Epithelial cell of umbilical artery (primary cell): ENCODE data around the gene MEIKIN. TPM values are rescaled to one million over a fixed set of nuclear protein-coding genes. Genes with fewer than 3 reads are reported as not detected.

ENCODE experiments used
- total RNA-seq: library from RNA; depleted of rRNA; stranded (reverse); fragments of >200 nt; gene quantifications from 2 replicates; pipeline ENCODE4 v1.2.3, GENCODE V29; 2014

The MEIKIN gene
- not detected in 2 replicates for total RNA-seq

GRCh38 chr5:131945551-131946168 is at the start of gene MEIKIN:
MEIKIN (minus strand) TSS chr5:131945663; CDS start chr5:131945505, 158 bp downstream.

DNA sequence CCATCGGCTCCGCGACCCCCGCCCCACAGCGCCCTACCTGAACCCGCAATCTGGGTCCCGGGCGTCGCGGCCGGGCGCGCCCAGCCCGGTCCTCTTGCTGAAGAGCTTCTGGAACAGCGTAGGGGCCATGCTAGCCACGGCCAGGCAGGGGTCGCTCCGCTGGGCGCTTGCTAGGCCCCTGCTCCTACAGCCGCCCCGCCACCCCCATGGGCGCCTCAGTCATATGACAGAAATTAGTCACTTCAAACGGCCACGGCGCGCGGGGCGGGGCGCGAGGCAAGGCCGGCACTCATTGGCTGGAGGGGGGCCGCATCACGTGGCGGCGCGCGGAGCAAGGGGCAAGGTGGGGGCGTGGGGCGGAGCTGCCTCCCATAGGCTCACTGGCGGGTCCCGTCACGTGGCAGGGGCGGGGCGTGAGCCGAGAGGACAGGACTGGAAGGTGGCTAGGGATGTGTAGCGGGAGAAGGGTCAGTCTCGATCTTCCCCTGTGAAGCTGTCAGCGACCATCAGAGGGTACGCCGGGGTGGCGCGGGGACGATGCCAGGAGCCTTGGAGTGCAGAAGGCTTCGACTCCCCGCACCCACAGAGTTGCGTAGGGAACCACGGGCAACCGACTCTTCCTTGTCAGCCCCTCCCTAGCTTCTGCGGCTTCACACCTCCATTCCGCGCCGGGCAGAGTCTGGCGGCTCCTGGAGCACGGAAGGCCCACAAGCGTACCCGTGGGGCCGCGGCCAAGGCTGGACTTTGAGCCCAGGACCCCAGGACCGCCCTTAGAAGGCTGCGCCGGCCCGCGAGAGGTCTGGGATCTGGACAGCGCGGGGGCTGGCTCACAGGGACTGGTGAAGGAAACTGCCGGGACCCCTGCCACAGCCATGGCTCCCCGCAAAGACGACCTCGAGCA is 148.4 kb downstream of the MEIKIN start, which contains the start of gene FNIP1:
Gene FNIP1 (minus strand): TSS at position 225 of the 901 bp plus-strand sequence. CDS start 96 bp downstream, at position 129.

Other genes starting within 250 kb of the MEIKIN start
- 24.7 and 33.6 TPM in 2 replicates for gene FNIP1, start 148.6 kb downstream of the MEIKIN start, total RNA-seq
- gene ACSL6, start 66.0 kb upstream of the MEIKIN start, total RNA-seq, result not detected in 2 replicates
- not detected in 2 replicates for gene IL3, start 115.0 kb upstream of the MEIKIN start, total RNA-seq
- not detected in 2 replicates for gene CSF2, start 128.1 kb upstream of the MEIKIN start, total RNA-seq